Gastrocnemius medialis (tissue), 4 donors: ENCODE data around the gene ENOX1.

ENCODE experiments used
- POLR2A ChIP-seq, 2 donors: fragments of 450-650 bp; IDR thresholded peaks; one replicate each; pipeline ENCODE4 v1.6.1; 2017; ENCODE audit warnings: antibody characterized with exemption in 2 of 2, mild to moderate bottlenecking in 2 of 2, moderate library complexity in 2 of 2
- TF ChIP-seq, protein P1 (sequence below), 5 experiments: fragments of 450-650 bp in 3 of 5; fragments of 200-600 bp in 2 of 5; sonication (generic) in 2 of 5; IDR thresholded peaks in 4 of 5; conservative IDR thresholded peaks in 1 of 5; 1 replicate in 4 of 5; 2 replicates in 1 of 5; pipeline ENCODE4 v1.5.1; 2016 to 2019; ENCODE audit warnings: antibody characterized with exemption in 5 of 5, mild to moderate bottlenecking in 3 of 5, moderate library complexity in 3 of 5

DNA sequence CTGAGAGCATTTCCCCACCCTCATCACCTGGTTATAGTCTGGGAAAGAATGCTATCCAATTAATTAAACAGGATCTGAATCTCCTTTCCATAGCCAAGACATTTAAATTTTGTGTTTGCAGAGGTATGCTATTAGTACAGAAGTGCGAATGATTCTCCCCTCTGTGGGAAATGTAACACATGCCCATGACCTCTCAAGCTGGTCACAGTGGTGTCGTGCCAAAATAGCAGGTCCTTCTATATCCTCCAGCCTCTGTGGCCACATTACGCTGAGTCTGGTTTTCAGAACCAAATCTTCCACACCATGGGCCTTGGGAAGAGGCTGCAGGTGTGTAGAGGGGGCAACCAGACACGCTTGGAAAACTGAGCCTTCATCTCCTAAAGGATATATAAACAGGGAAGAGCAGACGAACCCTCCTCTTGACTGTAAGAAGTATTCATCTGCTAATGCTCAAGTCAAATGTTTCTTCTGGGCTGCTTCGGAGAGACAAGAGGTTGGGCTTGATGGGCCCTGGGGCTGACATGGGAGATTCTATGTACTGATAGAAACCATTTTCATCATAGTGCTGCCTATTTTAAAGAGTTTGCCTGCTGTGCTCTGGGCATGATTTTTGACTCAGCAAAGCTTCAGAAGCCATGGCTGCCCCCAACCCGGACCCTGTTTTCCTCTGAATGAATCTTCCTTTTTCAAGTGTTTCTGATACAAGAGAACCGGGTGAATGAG lies 565.7 kb downstream of the ENOX1 start:
- TF ChIP-seq, protein P1, sequence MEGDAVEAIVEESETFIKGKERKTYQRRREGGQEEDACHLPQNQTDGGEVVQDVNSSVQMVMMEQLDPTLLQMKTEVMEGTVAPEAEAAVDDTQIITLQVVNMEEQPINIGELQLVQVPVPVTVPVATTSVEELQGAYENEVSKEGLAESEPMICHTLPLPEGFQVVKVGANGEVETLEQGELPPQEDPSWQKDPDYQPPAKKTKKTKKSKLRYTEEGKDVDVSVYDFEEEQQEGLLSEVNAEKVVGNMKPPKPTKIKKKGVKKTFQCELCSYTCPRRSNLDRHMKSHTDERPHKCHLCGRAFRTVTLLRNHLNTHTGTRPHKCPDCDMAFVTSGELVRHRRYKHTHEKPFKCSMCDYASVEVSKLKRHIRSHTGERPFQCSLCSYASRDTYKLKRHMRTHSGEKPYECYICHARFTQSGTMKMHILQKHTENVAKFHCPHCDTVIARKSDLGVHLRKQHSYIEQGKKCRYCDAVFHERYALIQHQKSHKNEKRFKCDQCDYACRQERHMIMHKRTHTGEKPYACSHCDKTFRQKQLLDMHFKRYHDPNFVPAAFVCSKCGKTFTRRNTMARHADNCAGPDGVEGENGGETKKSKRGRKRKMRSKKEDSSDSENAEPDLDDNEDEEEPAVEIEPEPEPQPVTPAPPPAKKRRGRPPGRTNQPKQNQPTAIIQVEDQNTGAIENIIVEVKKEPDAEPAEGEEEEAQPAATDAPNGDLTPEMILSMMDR (IDR thresholded peaks at IDR 0.05 in 4 of 5, conservative IDR thresholded peaks at IDR 0.05 in 1 of 5), result no peak
- TF ChIP-seq POLR2A (IDR thresholded peaks at IDR 0.05), result no peak
